Measurements from ENCODE around the gene CDC42SE2.

DNA sequence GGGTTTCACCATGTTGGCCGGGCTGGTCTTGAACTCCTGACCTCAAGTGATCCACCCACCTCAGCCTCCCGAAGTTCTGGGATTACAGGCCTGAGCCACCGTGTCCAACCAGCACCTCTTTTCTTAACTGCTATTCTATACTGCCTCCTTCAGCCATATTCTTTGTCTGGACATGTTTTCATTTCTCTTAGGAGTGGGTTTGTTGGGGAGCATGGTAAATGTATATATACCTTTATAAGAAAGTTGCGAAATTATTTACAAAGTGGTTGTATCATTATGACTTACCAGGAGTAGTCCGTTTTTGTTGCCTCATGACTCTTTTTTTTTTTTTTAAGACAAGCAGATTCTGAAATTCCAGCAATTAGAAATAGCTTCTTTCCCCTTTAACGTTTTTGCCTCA lies 38.7 kb downstream of the CDC42SE2 start:
- TF ChIP-seq, protein P1, sequence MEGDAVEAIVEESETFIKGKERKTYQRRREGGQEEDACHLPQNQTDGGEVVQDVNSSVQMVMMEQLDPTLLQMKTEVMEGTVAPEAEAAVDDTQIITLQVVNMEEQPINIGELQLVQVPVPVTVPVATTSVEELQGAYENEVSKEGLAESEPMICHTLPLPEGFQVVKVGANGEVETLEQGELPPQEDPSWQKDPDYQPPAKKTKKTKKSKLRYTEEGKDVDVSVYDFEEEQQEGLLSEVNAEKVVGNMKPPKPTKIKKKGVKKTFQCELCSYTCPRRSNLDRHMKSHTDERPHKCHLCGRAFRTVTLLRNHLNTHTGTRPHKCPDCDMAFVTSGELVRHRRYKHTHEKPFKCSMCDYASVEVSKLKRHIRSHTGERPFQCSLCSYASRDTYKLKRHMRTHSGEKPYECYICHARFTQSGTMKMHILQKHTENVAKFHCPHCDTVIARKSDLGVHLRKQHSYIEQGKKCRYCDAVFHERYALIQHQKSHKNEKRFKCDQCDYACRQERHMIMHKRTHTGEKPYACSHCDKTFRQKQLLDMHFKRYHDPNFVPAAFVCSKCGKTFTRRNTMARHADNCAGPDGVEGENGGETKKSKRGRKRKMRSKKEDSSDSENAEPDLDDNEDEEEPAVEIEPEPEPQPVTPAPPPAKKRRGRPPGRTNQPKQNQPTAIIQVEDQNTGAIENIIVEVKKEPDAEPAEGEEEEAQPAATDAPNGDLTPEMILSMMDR (IDR thresholded peaks at IDR 0.05; ENCODE audit: insufficient read depth, low read depth, low read length): no peak
- no peak for TF ChIP-seq EZH2 (IDR thresholded peaks at IDR 0.05; ENCODE audit: insufficient read depth, low read length)
